GM23338 (cell line): ENCODE results near the gene ST8SIA6. TPM values are rescaled to one million over a fixed set of nuclear protein-coding genes. Genes with fewer than 3 reads are reported as not detected.

Experiments used
- ATAC-seq: fragments of 200-7000 bp; cut with Tn5 transposase; 3 replicates; pipeline ENCODE4 v1.9.1; 2020
- DNase-seq: peaks from one replicate; pipeline ENCODE4 v3.0.0-alpha.2; 2015; ENCODE audit warnings: low spot score
- H2AFZ ChIP-seq: fragments of 200-600 bp; sonication (generic); 2 replicates; pipeline ENCODE4 v1.8.0; 2016; ENCODE audit warnings: antibody characterized with exemption, mild to moderate bottlenecking, moderate library complexity
- H3F3A ChIP-seq: fragments of 200-600 bp; sonication (generic); replicated peaks from 2 replicates; pipeline ENCODE4 v1.8.0; 2017; ENCODE audit warnings: antibody characterized with exemption, mixed run types, low read depth
- H3K27ac ChIP-seq: fragments of 200-600 bp; sonication (generic); 2 replicates; pipeline ENCODE4 v1.6.1; 2016; ENCODE audit warnings: low read depth
- H3K27me3 ChIP-seq: fragments of 200-600 bp; sonication (generic); 2 replicates; pipeline ENCODE4 v1.8.0; 2016; ENCODE audit warnings: mild to moderate bottlenecking, mixed run types, moderate library complexity; ENCODE audit not compliant: insufficient read depth
- H3K36me3 ChIP-seq: fragments of 200-600 bp; sonication (generic); 2 replicates; pipeline ENCODE4 v1.8.0; 2016; ENCODE audit warnings: mild to moderate bottlenecking; ENCODE audit not compliant: insufficient read depth
- H3K4me1 ChIP-seq: fragments of 200-600 bp; sonication (generic); 2 replicates; pipeline ENCODE4 v1.8.0; 2016; ENCODE audit warnings: mild to moderate bottlenecking, moderate library complexity; ENCODE audit not compliant: insufficient read depth
- H3K4me2 ChIP-seq: fragments of 200-600 bp; sonication (generic); 2 replicates; pipeline ENCODE4 v1.7.1; 2017; ENCODE audit warnings: mixed run types
- H3K4me3 ChIP-seq: fragments of 200-600 bp; sonication (generic); 2 replicates; pipeline ENCODE4 v1.6.1; 2016; ENCODE audit warnings: mixed run types
- H3K79me2 ChIP-seq: fragments of 200-600 bp; sonication (generic); replicated peaks from 2 replicates; pipeline ENCODE4 v1.8.0; 2017; ENCODE audit warnings: mild to moderate bottlenecking; ENCODE audit not compliant: insufficient read depth
- H3K9me2 ChIP-seq: fragments of 200-600 bp; sonication (generic); 2 replicates; pipeline ENCODE4 v1.8.0; 2017; ENCODE audit not compliant: insufficient read depth
- H4K20me1 ChIP-seq: fragments of 200-600 bp; sonication (generic); replicated peaks from 2 replicates; pipeline ENCODE4 v1.8.0; 2017; ENCODE audit warnings: mild to moderate bottlenecking; ENCODE audit not compliant: insufficient read depth
- H3K27ac Mint-ChIP-seq: 2 replicates; pipeline ENCODE4 v1.8.0; 2020; ENCODE audit warnings: inconsistent platforms, mild to moderate bottlenecking, moderate library complexity, mixed read lengths
- H3K27me3 Mint-ChIP-seq: 3 replicates; pipeline ENCODE4 v1.8.0; 2022; ENCODE audit warnings: low read depth, mild to moderate bottlenecking, moderate library complexity, mixed read lengths, inconsistent platforms; ENCODE audit not compliant: insufficient read depth, poor library complexity
- H3K36me3 Mint-ChIP-seq: 3 replicates; pipeline ENCODE4 v1.8.0; 2021; ENCODE audit warnings: low read depth, mild to moderate bottlenecking, inconsistent platforms, moderate library complexity, mixed read lengths
- H3K4me1 Mint-ChIP-seq: 3 replicates; pipeline ENCODE4 v1.8.0; 2020; ENCODE audit warnings: mild to moderate bottlenecking, inconsistent platforms, mixed read lengths
- H3K4me3 Mint-ChIP-seq: 3 replicates; pipeline ENCODE4 v1.8.0; 2021; ENCODE audit warnings: moderate library complexity, mild to moderate bottlenecking, inconsistent platforms, mixed read lengths
- H3K9me3 Mint-ChIP-seq: 3 replicates; pipeline ENCODE4 v1.8.0; 2020; ENCODE audit warnings: moderate library complexity, mild to moderate bottlenecking, inconsistent platforms, mixed read lengths
- CREB1 ChIP-seq: fragments of 250-450 bp; sonication (Bioruptor Pico); IDR thresholded peaks from 2 replicates; pipeline ENCODE4 v1.5.0; 2020; ENCODE audit warnings: low read depth, mild to moderate bottlenecking, moderate library complexity
- CTCF ChIP-seq, 2 experiments: fragments of 200-600 bp in 1 of 2; sonication (generic) in 1 of 2; conservative IDR thresholded peaks; 2 replicates each; pipeline versions ENCODE4 v1.5.1 to v1.6.1; 2016 to 2017; ENCODE audit warnings: antibody characterized with exemption in 2 of 2, low read depth in 2 of 2, mild to moderate bottlenecking in 2 of 2, moderate library complexity in 1 of 2
- ETS1 ChIP-seq: IDR thresholded peaks from 2 replicates; pipeline ENCODE4 v1.6.1; 2016; ENCODE audit warnings: antibody characterized with exemption
- EZH2 ChIP-seq: fragments of 200-600 bp; sonication (generic); IDR thresholded peaks from one replicate; pipeline ENCODE4 v1.8.0; 2017; ENCODE audit warnings: antibody characterized with exemption, mild to moderate bottlenecking, low read depth; ENCODE audit not compliant: unreplicated experiment
- EZH2phosphoT487 ChIP-seq: fragments of 200-600 bp; sonication (generic); IDR thresholded peaks from one replicate; pipeline ENCODE4 v1.8.1; 2018; ENCODE audit warnings: antibody characterized with exemption; ENCODE audit not compliant: unreplicated experiment
- JUNB ChIP-seq: IDR thresholded peaks from one replicate; pipeline ENCODE4 v1.6.1; 2016; ENCODE audit warnings: antibody characterized with exemption; ENCODE audit not compliant: unreplicated experiment
- NANOG ChIP-seq: IDR thresholded peaks from 2 replicates; pipeline ENCODE4 v1.6.1; 2016; ENCODE audit warnings: antibody characterized with exemption, borderline replicate concordance
- POLR2AphosphoS5 ChIP-seq: IDR thresholded peaks from 2 replicates; pipeline ENCODE4 v1.6.1; 2016; ENCODE audit warnings: antibody characterized with exemption, low read depth
- REST ChIP-seq: IDR thresholded peaks from one replicate; pipeline ENCODE4 v1.6.1; 2018; ENCODE audit warnings: antibody characterized with exemption; ENCODE audit not compliant: unreplicated experiment
- STAT1 ChIP-seq: IDR thresholded peaks from one replicate; pipeline ENCODE4 v1.6.1; 2016; ENCODE audit warnings: antibody characterized with exemption; ENCODE audit not compliant: unreplicated experiment
- ZNF114 ChIP-seq: fragments of 250-450 bp; sonication (Bioruptor Pico); IDR thresholded peaks from 2 replicates; pipeline ENCODE4 v1.5.0; 2020; ENCODE audit warnings: mild to moderate bottlenecking, moderate library complexity
- ZNF331 ChIP-seq: fragments of 250-450 bp; sonication (Bioruptor Pico); IDR thresholded peaks from 2 replicates; pipeline ENCODE4 v1.5.0; 2020; ENCODE audit warnings: low read depth, mild to moderate bottlenecking, moderate library complexity
- ZNF462 ChIP-seq: fragments of 250-450 bp; sonication (Bioruptor Pico); IDR thresholded peaks from 2 replicates; pipeline ENCODE4 v1.5.0; 2020; ENCODE audit warnings: mild to moderate bottlenecking, moderate library complexity
- polyA plus RNA-seq: library from polyadenylated mRNA; unstranded; fragments of >200 nt; fragmentation: Nextera tagmentation; extraction: Ambion mirVana; gene quantifications from 2 replicates; pipeline ENCODE4 v1.2.1, GENCODE V29; 2016
- total RNA-seq: library from RNA; depleted of rRNA; stranded (reverse); fragments of >200 nt; shearing (Covaris generic); gene quantifications from 2 replicates; pipeline ENCODE4 v1.2.3, GENCODE V29; 2014

ST8SIA6 gene
- total and polyA plus RNA-seq, 2 experiments from 2014 or later = 1.6 to 2.3 TPM

- no peaks in the 10 kb centered on the region; the same call in 2 of the 3 replicates for H3K36me3 Mint-ChIP-seq
- Histone ChIP-seq H3K4me3 (no peak overlapping the region), H3K9me2 (no peaks in the 10 kb centered on the region), H3K36me3 (no peaks in the 10 kb centered on the region), H3K27ac (no peak overlapping the region), H3K27me3 (no peaks in the 10 kb centered on the region), H4K20me1 (no peaks in the 10 kb centered on the region), H3K4me1 (peaks cover 21% of the 10 kb centered on the region), H3F3A (no peaks in the 10 kb centered on the region; the same call in 1 of the 2 replicates), H3K4me2 (no peak overlapping the region), H2AFZ (no peak overlapping the region), H3K79me2 (no peaks in the 10 kb centered on the region)
- ATAC-seq = no peak
- no peak for DNase-seq
- no peaks in the 10 kb centered on the region for H3K27me3 Mint-ChIP-seq
- no peak overlapping the region for H3K27ac Mint-ChIP-seq
- peaks cover 14% of the 10 kb centered on the region for H3K4me1 Mint-ChIP-seq
- TF ChIP-seq ETS1 (no peak), EZH2phosphoT487 (no peak), NANOG (no peak), POLR2AphosphoS5 (no peak), CTCF (conservative IDR thresholded peaks at IDR 0.05; ENCODE audit: low read depth in 2 of 2) (no peak), STAT1 (no peak), EZH2 (no peak), ZNF462 (no peak), REST (no peak), JUNB (no peak), CREB1 (CRISPR knock-in tag) (no peak), ZNF331 (CRISPR knock-in tag) (no peak), ZNF114 (CRISPR knock-in tag) (no peak)
- H3K4me3 Mint-ChIP-seq = no peak overlapping the region
- peaks cover 11% of the 10 kb centered on the region; the same call in 2 of the 3 replicates for H3K9me3 Mint-ChIP-seq
Observed at GRCh38 chr10:17403161-17403560, 51.2 kb downstream of the ST8SIA6 start.
